GM10248 (cell line): ENCODE measurements around the gene SLC5A2.
"Not testable (repeated sequence)": the region's sequence is repeated elsewhere in the genome, so short reads cannot be mapped to it uniquely, and the experiment has no call there.

Experiments
- CTCF ChIA-PET: fragments of 300-600 bp; sonication (Branson Sonifier 250); formaldehyde crosslinking; extraction: SDS; loops from one replicate; lab custom pipeline; 2021; ENCODE audit warnings: antibody characterized with exemption; lab: Yijun Ruan, JAX
- POLR2A ChIA-PET: fragments of 350-650 bp; sonication (Branson Sonifier 250); formaldehyde crosslinking; extraction: SDS; loops from one replicate; lab custom pipeline; 2020; ENCODE audit warnings: antibody characterized with exemption; lab: Yijun Ruan, JAX
- DNase-seq: peaks from one replicate; pipeline ENCODE4 v3.0.0; 2012; ENCODE audit errors: extremely low spot score
- TF ChIP-seq, protein P1 (sequence below): IDR thresholded peaks from 2 replicates; pipeline ENCODE4 v1.5.1; 2012; ENCODE audit warnings: mild to moderate bottlenecking, low read depth; ENCODE audit errors: extremely low read depth, missing control alignments, control extremely low read depth

The SLC5A2 gene

DNA sequence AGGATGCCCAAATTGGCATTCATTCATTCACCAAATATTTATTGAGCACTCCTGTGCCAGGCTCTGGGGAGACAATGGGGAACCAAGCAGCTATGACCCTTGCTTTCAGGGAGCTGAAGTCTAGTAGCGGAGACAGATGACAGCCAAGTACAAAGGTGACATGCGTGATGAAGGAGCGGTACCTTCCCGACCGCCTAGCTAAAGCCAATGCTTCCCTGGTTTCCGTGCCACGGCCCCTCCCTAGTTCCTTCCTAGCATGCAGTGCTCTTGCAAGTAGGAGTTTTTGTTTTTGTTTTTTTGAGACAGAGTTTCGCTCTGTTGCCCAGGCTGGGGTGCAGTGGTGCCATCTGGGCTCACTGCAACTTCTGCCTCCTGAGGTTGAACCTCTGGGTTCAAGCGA lies 3.2 kb upstream of the SLC5A2 start:
- no peak for DNase-seq
- POLR2A ChIA-PET: no interaction called here
- CTCF ChIA-PET: interaction anchor here (1.3 to 4.3 kb wide), 2 partner anchors 19 to 23 kb away, joined by 3 to 21 read pairs; partner anchors contain the start of gene ARMC5
- TF ChIP-seq, protein P1, sequence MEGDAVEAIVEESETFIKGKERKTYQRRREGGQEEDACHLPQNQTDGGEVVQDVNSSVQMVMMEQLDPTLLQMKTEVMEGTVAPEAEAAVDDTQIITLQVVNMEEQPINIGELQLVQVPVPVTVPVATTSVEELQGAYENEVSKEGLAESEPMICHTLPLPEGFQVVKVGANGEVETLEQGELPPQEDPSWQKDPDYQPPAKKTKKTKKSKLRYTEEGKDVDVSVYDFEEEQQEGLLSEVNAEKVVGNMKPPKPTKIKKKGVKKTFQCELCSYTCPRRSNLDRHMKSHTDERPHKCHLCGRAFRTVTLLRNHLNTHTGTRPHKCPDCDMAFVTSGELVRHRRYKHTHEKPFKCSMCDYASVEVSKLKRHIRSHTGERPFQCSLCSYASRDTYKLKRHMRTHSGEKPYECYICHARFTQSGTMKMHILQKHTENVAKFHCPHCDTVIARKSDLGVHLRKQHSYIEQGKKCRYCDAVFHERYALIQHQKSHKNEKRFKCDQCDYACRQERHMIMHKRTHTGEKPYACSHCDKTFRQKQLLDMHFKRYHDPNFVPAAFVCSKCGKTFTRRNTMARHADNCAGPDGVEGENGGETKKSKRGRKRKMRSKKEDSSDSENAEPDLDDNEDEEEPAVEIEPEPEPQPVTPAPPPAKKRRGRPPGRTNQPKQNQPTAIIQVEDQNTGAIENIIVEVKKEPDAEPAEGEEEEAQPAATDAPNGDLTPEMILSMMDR: no peak

DNA sequence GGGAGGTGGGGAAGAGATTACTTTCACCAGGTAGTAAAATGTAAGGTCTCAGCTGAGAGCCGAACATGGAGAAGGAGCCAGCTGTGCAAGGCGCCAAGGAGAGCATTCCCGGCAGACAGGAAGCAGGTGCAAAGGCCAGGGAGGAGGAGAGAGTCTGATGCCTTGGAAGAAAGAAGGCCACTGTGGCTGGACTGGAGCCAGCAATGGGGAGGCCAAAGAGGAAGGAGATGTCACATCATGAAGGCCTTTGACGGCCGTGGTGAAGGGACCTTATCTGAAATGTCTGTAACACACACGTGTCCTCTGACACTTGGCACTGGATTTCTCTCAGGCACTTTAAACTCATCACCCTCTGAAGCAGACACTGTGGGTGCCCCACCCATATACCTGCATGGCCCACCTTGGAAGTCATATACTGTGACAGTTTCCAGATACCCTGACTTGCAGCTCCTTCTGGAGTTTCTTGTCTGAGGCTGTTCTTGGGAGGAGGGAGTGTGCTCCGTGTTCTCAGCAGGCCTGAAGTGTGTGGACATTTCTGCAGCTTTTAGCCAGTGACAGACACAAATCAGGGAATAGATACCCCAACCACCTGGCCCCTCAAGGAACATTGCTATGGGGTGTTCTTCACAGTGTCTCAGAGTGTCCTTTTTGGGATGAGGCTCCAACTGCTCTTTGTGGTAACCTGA lies 1.9 kb upstream of the SLC5A2 start:
- ChIA-PET POLR2A (no interaction called here), CTCF (interaction anchor here (1.3 kb wide), 1 partner anchor 22 kb away, joined by 3 read pairs; no protein-coding TSS in a partner anchor)
- no peak for DNase-seq
- TF ChIP-seq, protein P1: no peak

DNA sequence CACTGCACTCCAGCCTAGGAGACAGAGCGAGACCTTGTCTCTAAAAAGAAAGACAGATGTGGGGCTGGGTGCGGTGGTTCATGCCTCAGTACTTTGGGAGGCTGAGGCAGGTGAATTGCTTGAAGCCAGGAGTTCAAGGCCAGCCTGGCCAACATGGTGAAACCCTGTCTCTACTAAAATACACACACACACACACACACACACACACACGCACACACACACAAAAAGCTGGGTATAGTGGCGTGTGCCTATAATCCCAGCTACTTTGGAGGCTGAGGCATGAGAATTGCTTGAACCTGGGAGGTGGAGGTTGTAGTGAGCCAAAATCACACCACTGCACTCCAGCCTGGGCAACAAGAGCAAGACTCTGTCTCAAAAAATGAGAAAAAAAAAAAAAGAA lies 1.1 kb downstream of the SLC5A2 start:
- CTCF ChIA-PET, DNase-seq, POLR2A ChIA-PET: not testable (repeated sequence)

DNA sequence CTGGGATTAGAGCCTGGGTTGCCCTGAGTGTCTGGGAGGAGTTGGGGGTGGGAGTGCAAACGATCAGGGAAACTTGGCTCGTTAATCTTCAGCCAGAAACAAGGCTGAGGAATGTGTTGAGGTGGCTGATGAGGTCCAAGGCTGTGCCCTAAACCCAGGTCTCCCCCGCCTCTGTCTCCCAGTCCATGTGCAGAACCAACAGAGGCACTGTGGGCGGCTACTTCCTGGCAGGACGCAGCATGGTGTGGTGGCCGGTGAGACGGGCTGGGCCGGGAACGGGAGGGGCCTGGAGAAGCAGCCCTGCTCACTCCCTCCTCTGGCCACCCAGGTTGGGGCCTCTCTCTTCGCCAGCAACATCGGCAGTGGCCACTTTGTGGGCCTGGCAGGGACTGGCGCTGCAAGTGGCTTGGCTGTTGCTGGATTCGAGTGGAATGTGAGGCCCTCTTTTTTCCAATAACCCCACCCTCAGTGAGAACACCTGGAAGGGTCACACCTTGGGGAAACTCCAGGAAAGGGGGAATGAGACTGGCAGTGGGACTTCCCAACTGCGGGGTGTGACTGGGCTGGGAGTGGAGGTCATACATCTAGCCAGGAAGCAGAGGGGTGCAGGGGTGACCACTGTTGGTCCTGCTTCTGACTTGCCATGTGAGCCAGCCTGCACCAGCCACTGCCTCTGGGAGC lies 1.7 kb downstream of the SLC5A2 start:
- ChIA-PET CTCF (interaction anchor here (1.3 to 2.4 kb wide), 2 partner anchors 18 to 25 kb away, joined by 3 to 12 read pairs; partner anchors contain the start of gene ARMC5), POLR2A (no interaction called here)
- TF ChIP-seq, protein P1: no peak
- DNase-seq: no peak

DNA sequence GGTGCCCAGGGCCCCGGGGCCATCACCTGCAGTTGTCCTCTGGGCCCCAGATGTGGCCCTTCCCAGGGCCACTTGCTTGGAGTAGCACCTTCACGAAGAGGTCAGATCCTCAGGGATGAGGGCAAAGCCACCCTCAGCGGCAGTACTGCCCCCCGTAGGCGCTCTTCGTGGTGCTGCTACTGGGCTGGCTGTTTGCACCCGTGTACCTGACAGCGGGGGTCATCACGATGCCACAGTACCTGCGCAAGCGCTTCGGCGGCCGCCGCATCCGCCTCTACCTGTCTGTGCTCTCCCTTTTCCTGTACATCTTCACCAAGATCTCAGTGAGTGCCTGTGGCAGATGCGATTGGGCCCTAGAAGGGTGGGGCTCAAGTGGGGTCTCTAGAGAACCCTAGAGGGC lies 2.6 kb downstream of the SLC5A2 start:
- ChIA-PET CTCF (interaction anchor here (1.3 to 2.4 kb wide), 2 partner anchors 18 to 26 kb away, joined by 3 to 12 read pairs; partner anchors contain the start of gene ARMC5), POLR2A (no interaction called here)
- no peak for DNase-seq
- TF ChIP-seq, protein P1: no peak

DNA sequence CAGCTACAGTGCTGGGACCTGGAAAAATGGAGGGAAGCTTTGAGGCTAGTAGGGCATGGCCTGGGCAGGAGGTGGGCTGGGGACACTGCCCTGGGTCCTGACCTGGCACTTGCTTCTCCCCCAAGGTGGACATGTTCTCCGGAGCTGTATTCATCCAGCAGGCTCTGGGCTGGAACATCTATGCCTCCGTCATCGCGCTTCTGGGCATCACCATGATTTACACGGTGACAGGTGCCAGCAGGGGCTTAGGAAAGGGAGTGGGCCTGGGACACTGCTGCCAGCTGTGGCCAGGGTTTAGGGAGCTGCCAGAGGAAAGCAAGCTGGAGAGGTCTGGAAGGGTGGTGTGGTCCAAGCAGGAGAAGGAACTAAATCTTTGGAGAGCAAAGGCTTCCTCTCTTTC lies 3.1 kb downstream of the SLC5A2 start:
- DNase-seq: no peak
- CTCF ChIA-PET: interaction anchor here (1.3 to 2.4 kb wide), 3 partner anchors 10 to 26 kb away, joined by 3 to 12 read pairs (median 5); partner anchors contain the start of gene ARMC5
- TF ChIP-seq, protein P1: no peak
- POLR2A ChIA-PET: no interaction called here
